DOHH2 (cell line): ENCODE measurements around the gene RAD17.

Experiments
- H3F3A ChIP-seq: fragments of 200-600 bp; sonication (generic), shearing (Covaris generic); 2 replicates; pipeline ENCODE4 v1.6.0; 2016; ENCODE audit warnings: antibody characterized with exemption, mild to moderate bottlenecking; ENCODE audit not compliant: control insufficient read depth, insufficient read depth
- H3K27ac ChIP-seq: fragments of 200-600 bp; sonication (generic); 2 replicates; pipeline ENCODE4 v1.5.1; 2014; ENCODE audit warnings: low read depth, mild to moderate bottlenecking, low read length, moderate library complexity
- H3K27me3 ChIP-seq: fragments of 200-600 bp; sonication (generic); 2 replicates; pipeline ENCODE4 v1.6.1; 2014; ENCODE audit warnings: mild to moderate bottlenecking, low read length, mixed read lengths; ENCODE audit not compliant: control insufficient read depth
- H3K36me3 ChIP-seq: fragments of 200-600 bp; sonication (generic); 2 replicates; pipeline ENCODE4 v1.6.1; 2014; ENCODE audit warnings: mild to moderate bottlenecking, low read length, moderate library complexity, mixed read lengths; ENCODE audit not compliant: control insufficient read depth
- H3K4me1 ChIP-seq: fragments of 200-600 bp; sonication (generic); 2 replicates; pipeline ENCODE4 v1.6.1; 2014; ENCODE audit warnings: mild to moderate bottlenecking, low read length, mixed read lengths; ENCODE audit not compliant: control insufficient read depth
- H3K4me2 ChIP-seq: fragments of 200-600 bp; sonication (generic); 2 replicates; pipeline ENCODE4 v1.6.0; 2014; ENCODE audit warnings: mild to moderate bottlenecking, low read length, moderate library complexity
- H3K4me3 ChIP-seq: fragments of 200-600 bp; sonication (generic); 2 replicates; pipeline ENCODE4 v1.5.1; 2014; ENCODE audit warnings: mild to moderate bottlenecking, low read length, mixed read lengths
- H3K79me2 ChIP-seq: fragments of 200-600 bp; sonication (generic); 2 replicates; pipeline ENCODE4 v1.6.1; 2014; ENCODE audit warnings: mild to moderate bottlenecking, low read length, mixed read lengths; ENCODE audit not compliant: control insufficient read depth
- H3K9me2 ChIP-seq: fragments of 200-600 bp; sonication (generic); replicated peaks from 2 replicates; pipeline ENCODE4 v1.6.1; 2014; ENCODE audit warnings: mild to moderate bottlenecking, low read length, mixed read lengths; ENCODE audit not compliant: control insufficient read depth
- H3K9me3 ChIP-seq: fragments of 200-600 bp; sonication (generic); 2 replicates; pipeline ENCODE4 v1.6.1; 2014; ENCODE audit warnings: antibody characterized with exemption, low read length, mixed read lengths; ENCODE audit not compliant: control insufficient read depth, insufficient read depth
- H4K20me1 ChIP-seq: fragments of 200-600 bp; sonication (generic); 2 replicates; pipeline ENCODE4 v1.6.0; 2014; ENCODE audit warnings: low read depth, mild to moderate bottlenecking, antibody characterized with exemption, low read length, moderate library complexity; ENCODE audit not compliant: control insufficient read depth, insufficient read depth
- CTCF ChIP-seq: fragments of 200-600 bp; sonication (generic); IDR thresholded peaks from one replicate; pipeline ENCODE4 v1.5.1; 2014; ENCODE audit warnings: antibody characterized with exemption, mild to moderate bottlenecking, low read depth, low read length; ENCODE audit not compliant: poor library complexity, severe bottlenecking
- EZH2phosphoT487 ChIP-seq: fragments of 200-600 bp; sonication (generic); IDR thresholded peaks from 2 replicates; pipeline ENCODE4 v1.6.1; 2017; ENCODE audit warnings: borderline replicate concordance, mild to moderate bottlenecking, antibody characterized with exemption, low read length, moderate library complexity, mixed read lengths

RAD17 gene

GRCh38 chr5:69372394-69372793, 2.8 kb downstream of the RAD17 start:
- H3K79me2 ChIP-seq: peaks cover 94% of the 10 kb centered on the region
- peaks cover 66% of the 10 kb centered on the region for H3K36me3 ChIP-seq
- H3K4me1 ChIP-seq: peaks cover 52% of the 10 kb centered on the region

GRCh38 chr5:69374911-69375446, 5.4 kb downstream of the RAD17 start:
- Histone ChIP-seq H3K4me2 (peak overlapping the region; percentile 97), H3K36me3 (peaks cover 70% of the 10 kb centered on the region), H3K9me3 (no peaks in the 10 kb centered on the region), H3K27me3 (no peaks in the 10 kb centered on the region), H3F3A (peaks cover 20% of the 10 kb centered on the region), H3K27ac (peak overlapping the region; percentile 98), H3K9me2 (no peaks in the 10 kb centered on the region), H3K4me1 (peaks cover 44% of the 10 kb centered on the region), H3K79me2 (peaks cover 88% of the 10 kb centered on the region), H3K4me3 (peak overlapping the region; percentile 73), H4K20me1 (no peaks in the 10 kb centered on the region)
- TF ChIP-seq EZH2phosphoT487 (no peak), CTCF (no peak)

More at GRCh38 chr5:69372394-69372793, 2.8 kb downstream of the RAD17 start:
- Histone ChIP-seq H3K9me2 (no peaks in the 10 kb centered on the region), H3K27me3 (no peaks in the 10 kb centered on the region), H4K20me1 (peaks cover 5% of the 10 kb centered on the region; the same call in 1 of the 2 replicates), H3K9me3 (no peaks in the 10 kb centered on the region), H3K4me2 (peak overlapping the region; percentile 97), H3F3A (peaks cover 20% of the 10 kb centered on the region), H3K4me3 (peak overlapping the region; percentile 85), H3K27ac (peak overlapping the region; percentile 98)
- TF ChIP-seq EZH2phosphoT487 (no peak), CTCF (no peak)

- no peak overlapping the region for H3K27ac ChIP-seq
- H4K20me1 ChIP-seq: no peaks in the 10 kb centered on the region
- H3K36me3 ChIP-seq: peaks cover 81% of the 10 kb centered on the region
- no peaks in the 10 kb centered on the region for H3K27me3 ChIP-seq
- TF ChIP-seq EZH2phosphoT487 (no peak), CTCF (no peak)
- peaks cover 70% of the 10 kb centered on the region for H3K79me2 ChIP-seq
- no peak overlapping the region for H3K4me3 ChIP-seq
- peaks cover 15% of the 10 kb centered on the region for H3F3A ChIP-seq
- H3K9me3 ChIP-seq: no peaks in the 10 kb centered on the region
- no peaks in the 10 kb centered on the region for H3K9me2 ChIP-seq
- H3K4me1 ChIP-seq: peaks cover 35% of the 10 kb centered on the region
- no peak overlapping the region for H3K4me2 ChIP-seq
Measured at GRCh38 chr5:69378376-69378775, 8.8 kb downstream of the RAD17 start.
